SK-N-SH treated with all-trans-retinoic acid at 6 μM for 48 hours (cell line): ENCODE data around the gene ACP3.

ENCODE experiments used
- ARNTL ChIP-seq: fragments of 450-650 bp; formaldehyde crosslinking; IDR thresholded peaks from 2 replicates; pipeline ENCODE4 v1.5.0; 2020; ENCODE audit warnings: low read depth, mild to moderate bottlenecking, moderate library complexity, borderline replicate concordance
- CSDC2 ChIP-seq: fragments of 250-450 bp; sonication (Bioruptor Pico); IDR thresholded peaks from 2 replicates; pipeline ENCODE4 v1.5.0; 2020; ENCODE audit warnings: mild to moderate bottlenecking, moderate library complexity
- PPARA ChIP-seq: fragments of 250-450 bp; sonication (Bioruptor Pico); IDR thresholded peaks from 2 replicates; pipeline ENCODE4 v1.5.0; 2020; ENCODE audit warnings: mild to moderate bottlenecking, borderline replicate concordance
- TOX ChIP-seq: fragments of 250-450 bp; sonication (Bioruptor Pico); IDR thresholded peaks from 2 replicates; pipeline ENCODE4 v1.8.0; 2021; ENCODE audit warnings: mild to moderate bottlenecking, moderate library complexity, borderline replicate concordance
- ZC3H10 ChIP-seq: fragments of 250-450 bp; sonication (Bioruptor Pico); IDR thresholded peaks from 2 replicates; pipeline ENCODE4 v1.5.1; 2021; ENCODE audit warnings: mild to moderate bottlenecking, moderate library complexity
- ZFP3 ChIP-seq: fragments of 250-450 bp; sonication (Bioruptor Pico); IDR thresholded peaks from 2 replicates; pipeline ENCODE4 v1.5.0; 2020; ENCODE audit warnings: mild to moderate bottlenecking, moderate library complexity
- ZFP30 ChIP-seq: fragments of 450-650 bp; formaldehyde crosslinking; IDR thresholded peaks from 2 replicates; pipeline ENCODE4 v1.5.0; 2022; ENCODE audit warnings: mild to moderate bottlenecking, moderate library complexity

GRCh38 chr3:132279030-132279429 is 38.2 kb upstream of the ACP3 start:
- TF ChIP-seq TOX = no peak
- TF ChIP-seq PPARA (CRISPR knock-in tag) = no peak
- no peak for TF ChIP-seq ARNTL (CRISPR knock-in tag)
- no peak for TF ChIP-seq ZFP3 (CRISPR knock-in tag)
- no peak for TF ChIP-seq ZFP30 (CRISPR knock-in tag)
- TF ChIP-seq ZC3H10 (CRISPR knock-in tag) = no peak
- no peak for TF ChIP-seq CSDC2 (CRISPR knock-in tag)
